Measurements from ENCODE around the gene SAV1.
"Not testable (repeated sequence)": the region's sequence is repeated elsewhere in the genome, so short reads cannot be mapped to it uniquely, and the experiment has no call there.

The SAV1 gene

GRCh38 chr14:50664579-50664978 is 3.5 kb downstream of the SAV1 start:
- DNase-seq, result not testable (repeated sequence)

- DNase-seq, result no peak
These were observed 8.7 kb downstream of the SAV1 start for GRCh38 chr14:50659327-50659974.

- DNase-seq, result no peak
These were observed 9.9 kb downstream of the SAV1 start for GRCh38 chr14:50658203-50658602.

GRCh38 chr14:50657753-50658152 is 10.4 kb downstream of the SAV1 start:
- no peak for DNase-seq

GRCh38 chr14:50656776-50657175 is 11.3 kb downstream of the SAV1 start:
- DNase-seq, result no peak

- DNase-seq, result no peak
These were observed 18.4 kb downstream of the SAV1 start for GRCh38 chr14:50649691-50650090.

GRCh38 chr14:50647753-50648152 is 20.4 kb downstream of the SAV1 start:
- DNase-seq, result no peak

DNA sequence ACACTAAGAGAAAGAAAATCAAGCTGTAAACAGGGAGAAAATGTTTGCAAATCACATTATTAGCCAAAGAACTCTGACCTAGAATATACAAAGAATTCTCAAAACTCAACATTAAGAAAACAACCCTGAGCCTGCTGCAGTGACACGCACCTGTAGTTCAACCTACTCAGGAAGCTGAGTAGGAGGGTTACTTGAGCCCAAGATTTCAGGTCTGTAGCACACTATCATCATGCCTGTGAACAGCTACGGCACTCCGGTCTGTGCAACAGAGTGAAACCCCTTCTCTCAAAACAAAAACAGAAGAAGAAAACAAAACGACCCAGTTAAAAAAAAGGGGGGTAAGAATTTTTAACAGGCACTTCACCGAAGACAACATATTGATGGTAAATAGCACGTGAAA is 20.8 kb downstream of the SAV1 start:
- DNase-seq, result no peak

DNA sequence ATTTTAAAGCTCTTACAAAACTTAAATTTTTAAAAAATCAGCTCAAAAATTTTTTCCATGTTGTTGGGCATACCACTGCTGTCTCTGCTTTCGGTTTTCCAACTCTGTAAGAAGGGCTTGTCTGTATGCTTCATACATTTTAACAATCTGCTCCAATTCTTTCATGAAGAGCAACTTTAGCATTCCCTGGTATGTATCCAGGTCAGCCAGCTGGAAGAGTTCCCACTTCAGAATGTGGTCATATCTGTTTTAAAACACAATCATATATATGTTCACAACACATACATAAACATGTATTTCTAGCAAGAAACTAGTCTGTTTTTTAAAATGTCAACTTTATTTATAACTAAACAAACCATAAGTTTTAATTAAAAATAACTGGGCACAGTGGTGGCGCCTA is 33.0 kb downstream of the SAV1 start:
- no peak for DNase-seq

DNA sequence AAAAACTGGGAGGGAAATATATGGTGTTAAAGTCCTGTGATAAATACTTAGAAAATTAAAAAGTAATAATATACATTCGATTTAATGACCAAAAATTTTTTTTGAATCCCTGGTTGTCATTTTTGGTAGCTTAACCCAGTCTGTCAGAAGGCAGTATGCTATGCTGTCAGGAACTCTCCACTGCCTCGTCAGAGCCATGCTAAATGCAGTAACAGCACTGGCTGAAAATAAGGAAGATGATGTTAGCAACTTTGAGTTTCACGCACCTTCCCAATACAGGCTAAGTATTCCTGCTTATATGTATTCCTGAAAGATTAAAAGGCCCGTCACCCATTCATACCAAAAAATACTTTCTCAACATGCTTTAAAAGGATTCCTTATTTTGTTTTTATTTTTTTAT is 34.2 kb downstream of the SAV1 start:
- DNase-seq, result no peak

- DNase-seq, result no peak
These were observed 36.7 kb downstream of the SAV1 start for GRCh38 chr14:50631408-50631821.

GRCh38 chr14:50624947-50625346 is 43.2 kb downstream of the SAV1 start:
- DNase-seq, result not testable (repeated sequence)

DNA sequence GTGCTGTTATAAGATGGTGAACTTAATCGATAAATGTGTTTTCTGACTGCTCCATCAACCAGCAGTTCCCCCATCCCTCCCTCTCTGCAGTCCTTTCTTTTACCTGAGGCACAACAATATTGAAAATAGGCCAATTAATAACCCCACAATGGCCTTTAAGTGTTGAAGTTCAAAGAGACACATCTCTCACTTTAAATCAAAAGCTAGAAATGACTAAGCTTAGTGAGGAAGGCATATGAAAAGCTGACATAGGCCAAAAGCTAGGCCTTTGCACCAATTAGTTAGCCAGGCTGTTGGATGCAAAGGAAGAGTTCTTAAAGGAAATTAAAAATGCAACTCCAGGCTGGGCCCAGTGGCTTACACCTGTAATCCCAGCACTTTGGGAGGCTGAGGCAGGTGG is 43.7 kb downstream of the SAV1 start:
- DNase-seq, result no peak

DNA sequence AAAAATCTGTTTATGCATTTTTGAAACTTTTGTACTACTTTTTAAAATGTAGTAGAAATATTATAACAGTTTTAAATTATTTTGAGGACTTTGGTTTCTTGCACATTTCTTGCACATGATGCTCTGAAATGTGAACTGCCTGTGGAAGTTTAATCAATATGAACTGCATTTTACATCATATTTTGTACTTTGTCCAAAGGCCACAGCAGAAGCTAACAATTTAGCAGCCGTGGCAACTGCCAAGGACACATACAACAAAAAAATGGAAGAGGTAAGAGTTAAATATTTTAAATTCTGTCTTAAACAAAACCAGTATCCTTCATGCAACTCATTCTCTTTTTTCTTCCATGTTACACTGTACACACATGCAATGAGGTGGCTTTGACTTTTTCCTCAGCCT is 45.1 kb downstream of the SAV1 start:
- no peak for DNase-seq

DNA sequence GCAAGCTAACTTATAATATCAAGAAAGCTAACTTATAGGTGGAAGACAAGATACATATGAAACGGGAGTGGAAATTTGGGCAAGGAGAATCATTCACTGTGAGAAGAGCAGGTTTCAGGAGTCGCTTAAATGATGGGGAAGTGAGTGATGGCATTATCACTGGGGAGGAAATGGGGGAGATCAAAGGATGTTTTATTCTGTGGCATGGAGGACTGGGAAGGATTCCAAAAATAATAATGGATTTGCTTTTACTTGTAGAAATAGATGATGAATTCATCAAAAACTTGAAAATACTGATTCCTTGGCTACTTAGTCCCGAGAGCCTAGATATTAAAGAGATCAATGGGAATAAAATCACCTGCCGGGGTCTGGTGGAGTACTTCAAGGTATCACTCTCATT is 47.8 kb downstream of the SAV1 start:
- no peak for DNase-seq

DNA sequence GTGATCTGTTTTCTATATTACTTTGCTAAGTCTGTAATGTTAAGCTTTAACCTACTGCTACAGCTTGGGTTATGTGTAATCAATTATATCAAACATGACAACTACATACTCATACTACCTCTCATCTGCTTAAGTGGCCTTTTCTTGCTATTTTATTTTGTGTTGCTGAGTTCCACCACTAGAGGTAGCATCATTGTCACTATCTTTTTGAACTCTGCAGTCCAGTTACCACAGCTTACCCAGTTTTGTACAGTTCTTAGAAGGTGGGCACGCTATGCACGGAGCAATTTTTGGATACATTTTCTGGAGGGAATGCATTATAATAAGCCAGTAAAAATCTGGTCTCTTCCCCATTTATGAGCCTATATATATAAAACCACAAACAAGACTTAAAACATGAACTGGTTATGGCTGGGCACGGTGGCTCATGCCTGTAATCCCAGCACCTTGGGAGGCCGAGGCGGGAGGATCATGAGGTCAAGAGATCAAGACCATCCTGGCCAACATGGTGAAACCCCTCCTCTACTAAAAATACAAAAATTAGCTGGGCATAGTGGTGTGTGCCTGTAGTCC is 48.5 kb downstream of the SAV1 start:
- DNase-seq, result peak; percentile 51

- DNase-seq, result no peak
These were observed 51.8 kb downstream of the SAV1 start for GRCh38 chr14:50616275-50616674.

DNA sequence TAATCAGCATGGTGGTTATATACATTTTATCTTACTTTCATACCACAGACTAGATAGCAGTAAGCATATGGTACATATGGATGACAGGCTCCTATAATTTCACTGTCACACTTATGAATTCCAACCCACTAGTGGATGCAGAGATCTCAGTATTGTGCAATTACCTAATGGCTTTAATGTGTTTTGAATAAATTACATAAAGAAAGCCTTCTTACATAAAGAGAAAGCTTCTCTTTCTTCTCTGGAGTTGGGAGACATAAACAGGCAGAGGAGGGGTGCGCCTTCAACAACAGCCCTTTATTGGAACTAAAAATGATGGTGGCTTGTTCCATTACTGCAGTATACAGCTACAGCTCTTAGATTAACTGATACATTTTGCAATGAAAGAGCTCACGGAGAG is 52.6 kb downstream of the SAV1 start:
- DNase-seq, result peak; percentile 57

- DNase-seq, result peak; percentile 24
These were observed 53.0 kb downstream of the SAV1 start for GRCh38 chr14:50615056-50615455.

- no peak for DNase-seq
These were observed 55.3 kb downstream of the SAV1 start for GRCh38 chr14:50612806-50613205.

DNA sequence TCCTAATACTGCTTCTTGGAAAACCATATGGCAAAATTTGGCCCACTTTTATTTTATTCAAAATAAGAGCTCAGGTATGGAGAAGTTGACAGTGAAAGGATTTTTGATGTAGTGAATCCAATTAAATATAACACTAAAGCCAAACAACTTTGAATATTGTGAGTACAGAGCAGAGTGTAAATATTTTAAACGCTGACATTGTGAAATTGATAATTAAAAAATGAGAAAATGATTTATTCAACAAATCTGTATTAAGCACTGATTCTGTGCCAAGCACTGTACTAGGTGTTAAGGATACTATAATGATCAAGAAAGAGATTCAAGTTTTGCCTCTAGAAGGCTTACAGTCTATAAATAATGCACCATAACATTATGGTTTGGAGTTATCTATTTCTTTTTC is 57.6 kb downstream of the SAV1 start:
- DNase-seq, result no peak

DNA sequence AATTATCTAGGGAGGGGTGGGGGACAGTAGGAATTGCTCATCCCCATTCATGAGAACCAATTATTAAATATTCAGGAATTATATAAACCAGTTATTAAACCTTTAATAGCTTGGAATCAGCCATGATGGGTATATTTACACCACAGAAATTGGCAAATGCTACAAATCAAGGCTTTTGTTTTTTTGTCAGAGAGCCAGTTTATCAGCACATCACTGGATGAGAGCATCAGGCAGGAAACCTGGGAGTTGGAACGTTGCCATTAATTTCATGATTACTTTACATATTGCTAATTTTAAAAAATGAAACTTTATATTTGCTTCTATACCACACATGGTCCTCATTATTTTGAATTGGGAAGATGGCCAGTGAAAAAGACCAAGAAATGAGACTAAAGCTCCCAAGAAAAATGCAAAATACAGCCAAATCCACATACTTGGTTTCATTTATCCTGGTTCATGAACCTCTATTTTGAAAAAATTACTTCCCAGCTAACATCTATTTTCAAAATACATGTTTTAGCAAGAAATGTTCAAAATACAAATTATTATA is 59.7 kb downstream of the SAV1 start:
- no peak for DNase-seq

DNA sequence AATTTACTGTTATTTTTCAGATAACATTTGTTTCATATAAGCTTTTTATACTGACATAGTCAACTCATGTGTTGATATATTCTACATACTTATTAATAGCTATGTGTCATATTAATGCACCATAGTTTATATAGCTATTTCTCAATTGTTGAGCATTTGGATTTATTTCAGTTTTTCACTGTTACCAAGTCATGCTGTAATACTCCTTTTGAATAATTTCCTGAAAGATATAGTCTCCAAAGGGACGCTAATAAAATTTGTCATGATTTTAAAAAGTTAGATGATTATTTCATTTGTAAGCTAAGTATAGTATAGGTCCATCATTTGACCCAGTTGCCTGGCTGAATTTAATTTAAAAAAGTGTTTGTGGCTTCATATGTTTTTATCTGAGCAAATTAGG is 60.3 kb downstream of the SAV1 start:
- no peak for DNase-seq

DNA sequence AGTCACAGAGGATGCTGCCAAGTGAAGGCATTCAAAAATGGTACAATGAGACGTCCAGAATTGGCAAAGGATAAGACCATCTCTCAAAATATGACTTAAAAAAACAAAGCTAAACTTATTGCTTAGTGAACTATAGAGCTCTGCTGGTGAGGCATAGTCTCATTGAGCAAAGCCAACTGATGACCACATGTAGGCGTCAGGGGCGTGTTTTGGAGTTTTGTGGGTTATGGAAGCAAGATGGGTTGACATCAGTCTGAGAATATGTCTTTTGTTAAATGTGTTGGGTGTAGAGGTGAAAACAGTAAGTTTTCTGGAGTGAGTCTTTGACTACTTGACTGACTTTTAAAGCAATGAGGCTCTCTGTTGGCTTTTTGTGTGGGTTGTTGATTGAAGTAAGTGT is 60.9 kb downstream of the SAV1 start:
- DNase-seq, result no peak

- DNase-seq, result no peak
These were observed 61.6 kb downstream of the SAV1 start for GRCh38 chr14:50606468-50606867.
